HG03095 (cell line): ENCODE data around the gene TH.

ENCODE experiments used
- ATAC-seq: cut with Tn5 transposase; IDR thresholded peaks from one replicate; pipeline ENCODE4 v1.9.1; 2021; ENCODE audit warnings: moderate library complexity; ENCODE audit not compliant: unreplicated experiment

Gene TH

GRCh38 chr11:2143799-2144543 is 27.6 kb downstream of the TH start:
- ATAC-seq = no peak

- ATAC-seq = no peak
Observed at GRCh38 chr11:2143477-2143798, 28.2 kb downstream of the TH start.

DNA sequence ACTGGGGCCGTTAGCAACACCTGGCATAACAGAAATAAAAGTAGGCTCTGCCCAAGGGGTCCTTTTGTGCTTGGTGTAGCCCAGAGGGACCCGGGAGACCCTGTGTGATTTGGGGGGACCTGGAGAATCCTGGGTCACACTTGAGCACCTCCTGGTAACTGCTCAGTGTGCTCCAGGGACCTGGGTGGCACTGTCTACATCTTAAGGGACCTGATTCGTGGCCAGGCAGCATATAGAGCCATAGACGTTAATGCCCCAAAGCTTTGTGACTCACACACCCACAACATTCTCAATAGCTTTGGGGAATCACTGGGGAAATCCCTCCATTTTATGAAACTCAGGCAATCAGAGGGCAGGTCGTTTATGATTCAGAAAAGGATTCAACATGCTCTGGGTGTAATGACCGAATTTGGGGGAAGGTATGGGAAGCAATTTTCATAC is 28.8 kb downstream of the TH start:
- ATAC-seq = no peak

DNA sequence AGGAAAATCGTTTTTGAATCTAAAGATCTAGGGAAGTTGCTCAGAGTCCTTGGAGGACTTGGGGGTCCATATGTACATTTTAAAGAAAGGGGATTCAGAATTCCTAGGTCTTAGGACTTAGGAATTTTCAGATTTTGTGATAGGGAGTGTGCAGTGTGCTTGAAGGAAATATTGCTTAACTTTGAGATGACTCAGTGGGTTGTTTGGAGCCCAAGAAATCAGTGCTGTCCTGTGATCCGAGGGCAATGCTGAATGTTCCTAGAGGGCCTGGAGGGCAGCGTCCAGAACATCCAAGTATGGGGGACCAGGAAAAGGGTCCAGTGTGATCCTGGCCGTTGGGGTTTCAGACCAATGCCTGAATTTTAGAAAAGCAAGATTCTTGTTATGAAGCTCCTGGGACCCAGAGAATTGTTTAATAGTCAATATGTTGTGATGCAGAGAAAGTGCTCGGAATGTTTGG is 29.3 kb downstream of the TH start:
- no peak for ATAC-seq

DNA sequence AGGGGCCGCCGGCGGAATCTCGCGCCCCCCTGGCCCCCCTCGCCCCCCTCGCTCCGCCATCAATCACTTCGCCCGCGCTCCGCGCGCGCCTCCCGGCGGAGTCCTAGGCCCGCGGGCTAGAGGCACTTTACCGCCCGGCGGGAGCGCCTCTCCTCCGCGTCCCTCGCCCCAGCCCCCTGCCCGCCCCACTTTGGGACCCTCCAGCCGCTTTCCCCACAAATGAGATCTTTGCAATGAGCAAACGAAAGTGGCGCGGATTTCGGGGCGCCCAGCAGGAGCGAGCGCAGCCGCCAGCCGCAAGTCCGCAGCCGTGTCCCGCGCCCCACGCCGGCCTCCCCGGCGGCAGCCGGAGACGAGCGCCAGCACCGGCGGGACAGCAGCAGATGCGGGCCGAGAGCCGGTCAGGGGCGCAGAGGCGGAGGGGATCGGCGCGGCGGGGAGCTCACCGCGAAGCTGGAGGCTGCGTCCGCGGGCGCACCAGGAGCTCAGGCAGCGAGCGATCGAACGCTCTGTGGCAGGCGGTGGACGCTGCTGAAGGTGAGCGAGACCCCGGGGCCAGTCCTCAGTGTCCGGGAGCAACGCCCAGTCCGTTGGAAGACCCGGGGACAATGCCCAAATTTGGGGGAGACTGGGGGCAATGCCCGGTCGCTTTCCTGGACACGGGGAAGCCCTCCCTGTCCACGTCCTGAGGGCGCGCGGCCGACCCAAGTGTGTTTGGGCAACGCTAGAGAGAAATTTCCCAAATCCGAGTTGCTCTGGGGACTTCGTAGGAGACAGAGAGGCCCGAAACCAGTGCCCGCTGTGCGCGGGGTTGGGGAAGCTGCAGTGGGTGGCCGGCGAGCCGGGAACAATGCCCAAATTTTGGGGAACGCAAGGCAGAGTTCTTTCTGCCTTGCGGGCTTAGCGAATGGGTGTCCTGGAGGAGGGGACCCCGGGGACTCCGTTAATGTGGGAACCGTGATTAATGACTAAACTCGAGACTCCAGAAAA is 30.9 kb downstream of the TH start:
- no peak for ATAC-seq

- ATAC-seq = no peak
Observed at GRCh38 chr11:2139621-2140337, 31.8 kb downstream of the TH start.

DNA sequence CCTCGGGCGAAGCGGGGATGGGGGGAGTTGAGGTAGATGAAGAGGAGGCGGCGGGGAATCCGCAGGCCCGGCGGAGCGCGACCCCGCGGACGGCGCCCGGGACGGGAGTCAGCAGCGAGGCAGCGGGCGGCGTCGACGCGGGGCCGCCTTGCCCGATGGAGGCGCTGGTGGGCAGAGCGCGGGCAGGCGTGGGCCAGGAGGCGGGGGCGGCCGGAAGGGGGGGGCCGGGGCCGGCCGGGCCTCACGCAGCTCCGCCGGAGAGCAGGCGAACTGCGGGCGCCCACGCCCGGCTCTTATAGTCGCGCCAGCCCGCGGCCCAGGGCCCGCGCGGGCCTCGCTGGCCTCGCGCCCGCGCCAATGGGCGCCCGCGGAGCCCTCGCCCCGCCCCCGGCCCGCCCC is 32.5 kb downstream of the TH start, which contains the start of gene IGF2:
Gene IGF2 (minus strand): TSS at position 267 of the 399 bp plus-strand sequence. CDS start 3,866 bp downstream, outside the sequence.
- ATAC-seq = no peak

GRCh38 chr11:2138431-2139122 is 33.0 kb downstream of the TH start:
- ATAC-seq = no peak

DNA sequence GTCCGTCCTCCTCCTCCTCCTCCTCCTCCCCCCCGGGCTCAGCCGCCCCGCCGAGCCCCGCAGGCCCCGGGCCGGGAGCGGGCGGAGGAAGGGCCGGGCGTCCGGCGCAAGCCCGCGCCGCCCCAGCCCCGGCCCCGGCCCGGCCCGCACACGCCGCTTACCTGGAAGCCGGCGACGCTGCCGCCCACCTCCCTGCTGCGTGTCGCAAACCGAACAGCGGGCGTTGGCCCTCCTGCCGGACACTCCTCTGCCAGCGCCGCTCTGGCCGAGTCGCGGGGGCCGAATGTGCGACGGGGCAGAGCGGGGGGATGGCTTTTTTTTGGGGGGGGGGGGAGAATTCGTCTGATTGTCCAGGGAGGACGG is 33.6 kb downstream of the TH start:
- no peak for ATAC-seq

DNA sequence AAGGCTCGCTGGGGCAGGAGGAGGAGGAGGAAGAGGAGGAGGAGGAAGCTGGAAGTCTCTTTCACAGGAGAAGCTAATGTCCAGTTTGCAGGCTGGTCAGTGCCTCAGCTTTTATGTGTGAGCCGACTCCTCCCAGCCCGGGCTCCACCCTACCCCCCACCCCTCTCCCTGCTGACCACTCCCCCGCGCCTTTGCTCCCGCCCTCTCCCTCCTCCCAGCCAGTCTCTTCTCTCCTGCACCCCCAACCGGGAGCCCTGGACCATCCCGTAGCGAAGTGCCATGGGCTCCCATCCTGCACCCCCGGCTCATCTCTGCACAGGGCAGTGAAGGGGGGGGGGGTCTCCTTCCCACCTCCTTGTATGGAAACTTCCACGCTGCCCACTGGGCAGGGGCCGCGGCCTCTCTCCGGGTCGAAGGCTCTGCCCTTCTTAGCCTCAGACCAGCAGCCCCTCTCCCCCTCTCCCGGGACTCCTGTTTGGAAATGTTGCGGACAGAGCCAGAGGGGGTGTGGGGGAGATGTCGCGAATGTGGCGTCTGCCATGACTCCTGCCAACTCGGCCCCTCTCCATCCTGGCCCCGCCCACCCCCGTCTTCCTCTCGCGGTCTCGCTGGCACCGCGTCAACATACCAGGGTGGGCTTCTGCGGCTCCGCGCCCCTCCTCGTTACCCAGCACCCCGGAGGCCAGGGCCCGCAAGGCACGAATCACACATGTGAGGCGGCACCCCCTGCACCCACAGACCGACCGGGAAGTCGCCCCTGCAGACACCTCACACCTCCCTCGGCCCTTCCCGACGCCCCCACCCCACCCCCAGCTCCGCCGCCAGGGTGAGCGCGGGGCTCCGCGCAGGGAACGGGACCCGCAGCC is 34.2 kb downstream of the TH start:
- no peak for ATAC-seq

DNA sequence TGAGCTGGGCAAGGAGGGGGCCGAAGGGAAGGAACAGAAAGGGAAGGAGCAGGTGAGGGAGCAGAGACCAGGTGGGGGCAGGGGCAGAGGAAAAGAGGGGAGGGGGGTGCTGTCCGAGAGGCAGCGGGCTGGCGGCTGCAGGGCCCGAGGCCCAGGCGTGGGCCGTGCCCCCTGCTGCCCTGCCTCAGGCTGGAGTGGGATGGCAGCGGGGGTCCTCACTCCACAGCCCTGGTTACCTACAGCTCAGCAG is 34.7 kb downstream of the TH start:
- ATAC-seq = no peak

GRCh38 chr11:2136209-2136951 is 35.2 kb downstream of the TH start:
- ATAC-seq = no peak

DNA sequence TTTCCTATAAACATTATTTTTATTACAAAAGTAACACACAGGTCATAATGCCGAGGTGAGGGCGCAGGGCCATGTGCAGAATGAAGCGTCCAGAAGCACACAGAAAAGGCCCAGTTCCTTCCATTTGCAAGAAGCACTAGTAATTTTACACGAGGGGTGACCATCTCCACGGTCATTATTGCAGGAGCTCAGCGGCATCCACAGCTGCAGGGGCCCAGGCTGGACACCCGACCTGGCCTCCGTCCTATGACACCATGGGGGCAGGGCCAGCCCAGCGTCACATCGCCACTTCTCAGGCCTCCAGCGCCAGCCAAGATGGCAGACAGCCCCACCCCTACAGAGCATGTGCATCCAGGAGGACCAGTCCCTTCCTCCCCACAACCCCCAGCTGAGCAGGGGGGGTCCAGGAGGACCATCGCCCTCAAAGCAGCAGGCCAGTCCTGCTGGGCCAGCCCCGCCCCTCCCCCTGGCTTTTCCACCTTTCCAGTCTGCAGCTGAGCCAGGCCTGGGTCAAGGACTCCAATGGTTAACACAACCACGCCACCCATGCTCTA is 35.9 kb downstream of the TH start:
- no peak for ATAC-seq

DNA sequence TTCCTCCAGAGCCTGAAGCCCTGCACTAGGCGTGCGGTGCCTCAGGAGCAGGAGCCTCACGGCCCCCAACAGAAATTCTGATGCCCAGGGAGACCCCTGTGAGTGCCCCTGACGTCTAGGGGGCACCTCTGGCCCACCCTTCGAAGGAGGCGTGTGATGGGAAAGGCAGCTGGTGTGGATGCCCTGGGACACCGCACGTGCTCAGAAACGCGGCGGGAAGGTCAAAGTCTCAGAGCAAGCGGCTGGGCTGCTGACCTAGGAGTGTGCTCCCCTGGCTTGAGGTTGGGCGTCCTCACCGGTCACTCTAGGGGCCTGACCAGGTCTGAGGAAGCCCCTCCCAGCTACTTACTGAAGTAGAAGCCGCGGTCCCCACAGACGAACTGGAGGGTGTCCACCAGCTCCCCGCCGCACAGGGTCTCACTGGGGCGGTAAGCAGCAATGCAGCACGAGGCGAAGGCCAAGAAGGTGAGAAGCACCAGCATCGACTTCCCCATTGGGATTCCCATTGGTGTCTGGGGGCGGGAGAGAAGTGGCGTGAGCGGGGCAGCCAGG is 36.5 kb downstream of the TH start:
- ATAC-seq = no peak

DNA sequence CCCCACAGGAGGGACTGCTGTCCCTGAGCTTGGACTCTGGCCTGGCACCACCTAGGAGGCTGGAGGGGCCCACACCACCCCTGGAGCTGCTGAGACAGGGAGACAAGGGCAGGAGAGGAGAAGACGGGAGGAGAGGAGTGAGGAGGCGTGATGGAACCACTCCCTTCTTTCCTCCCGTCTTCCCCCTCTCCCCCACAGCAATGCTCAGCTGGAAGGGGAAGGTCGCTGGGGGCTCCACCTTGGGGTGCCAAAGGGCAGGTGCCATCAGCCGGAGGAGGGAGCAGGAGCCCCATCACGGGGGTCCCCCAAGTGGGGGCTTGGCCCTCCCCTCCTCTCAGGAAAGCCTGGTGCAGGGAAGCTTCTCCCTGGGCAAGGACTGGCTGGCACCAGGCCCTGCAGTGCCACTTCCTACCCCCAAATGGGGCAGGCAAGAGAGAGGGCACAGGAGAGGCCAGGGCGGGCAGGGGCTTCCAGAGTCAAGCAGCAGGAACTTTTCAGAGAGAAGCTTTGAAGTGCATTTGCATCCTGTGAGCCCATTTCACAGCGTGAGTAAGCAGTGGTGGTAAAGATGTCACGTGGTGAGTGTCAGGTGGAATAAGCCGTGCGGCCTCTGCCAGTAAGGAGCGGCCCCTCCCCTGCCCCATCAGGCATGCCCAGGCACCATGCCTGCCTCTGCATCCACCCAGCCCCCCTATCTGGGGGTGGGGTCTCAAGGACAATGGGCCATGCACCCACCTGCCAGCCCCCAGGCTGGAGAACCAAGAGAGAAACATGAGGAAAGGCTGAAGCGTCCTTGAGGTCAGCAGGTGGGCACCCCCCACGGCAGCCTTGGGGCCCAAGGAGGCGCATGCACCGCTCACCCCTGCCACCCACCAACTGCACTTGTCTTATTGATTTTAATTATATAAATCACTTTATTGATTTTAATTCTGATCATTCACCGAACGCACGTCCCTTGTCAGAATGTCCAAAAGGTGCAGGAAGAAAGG is 37.3 kb downstream of the TH start:
- ATAC-seq = no peak

- no peak for ATAC-seq
Observed at GRCh38 chr11:2133241-2134021, 38.2 kb downstream of the TH start.

GRCh38 chr11:2132874-2133240 is 38.8 kb downstream of the TH start:
- ATAC-seq = no peak
